GM23338 (cell line): Measurements from ENCODE around the gene GART.

ENCODE experiments used
- CREB1 ChIP-seq: fragments of 250-450 bp; sonication (Bioruptor Pico); IDR thresholded peaks from 2 replicates; pipeline ENCODE4 v1.5.0; 2020; ENCODE audit warnings: low read depth, mild to moderate bottlenecking, moderate library complexity
- CTCF ChIP-seq, 2 experiments: fragments of 200-600 bp in 1 of 2; sonication (generic) in 1 of 2; conservative IDR thresholded peaks; 2 replicates each; pipeline versions ENCODE4 v1.5.1 to v1.6.1; 2016 to 2017; ENCODE audit warnings: antibody characterized with exemption in 2 of 2, low read depth in 2 of 2, mild to moderate bottlenecking in 2 of 2, moderate library complexity in 1 of 2
- POLR2AphosphoS5 ChIP-seq: IDR thresholded peaks from 2 replicates; pipeline ENCODE4 v1.6.1; 2016; ENCODE audit warnings: antibody characterized with exemption, low read depth
- TF ChIP-seq, protein P1 (sequence below): IDR thresholded peaks from one replicate; pipeline ENCODE4 v1.6.1; 2018; ENCODE audit warnings: antibody characterized with exemption; ENCODE audit not compliant: unreplicated experiment

GRCh38 chr21:33586927-33587326, 45.0 kb upstream of the GART start:
- TF ChIP-seq, protein P1, sequence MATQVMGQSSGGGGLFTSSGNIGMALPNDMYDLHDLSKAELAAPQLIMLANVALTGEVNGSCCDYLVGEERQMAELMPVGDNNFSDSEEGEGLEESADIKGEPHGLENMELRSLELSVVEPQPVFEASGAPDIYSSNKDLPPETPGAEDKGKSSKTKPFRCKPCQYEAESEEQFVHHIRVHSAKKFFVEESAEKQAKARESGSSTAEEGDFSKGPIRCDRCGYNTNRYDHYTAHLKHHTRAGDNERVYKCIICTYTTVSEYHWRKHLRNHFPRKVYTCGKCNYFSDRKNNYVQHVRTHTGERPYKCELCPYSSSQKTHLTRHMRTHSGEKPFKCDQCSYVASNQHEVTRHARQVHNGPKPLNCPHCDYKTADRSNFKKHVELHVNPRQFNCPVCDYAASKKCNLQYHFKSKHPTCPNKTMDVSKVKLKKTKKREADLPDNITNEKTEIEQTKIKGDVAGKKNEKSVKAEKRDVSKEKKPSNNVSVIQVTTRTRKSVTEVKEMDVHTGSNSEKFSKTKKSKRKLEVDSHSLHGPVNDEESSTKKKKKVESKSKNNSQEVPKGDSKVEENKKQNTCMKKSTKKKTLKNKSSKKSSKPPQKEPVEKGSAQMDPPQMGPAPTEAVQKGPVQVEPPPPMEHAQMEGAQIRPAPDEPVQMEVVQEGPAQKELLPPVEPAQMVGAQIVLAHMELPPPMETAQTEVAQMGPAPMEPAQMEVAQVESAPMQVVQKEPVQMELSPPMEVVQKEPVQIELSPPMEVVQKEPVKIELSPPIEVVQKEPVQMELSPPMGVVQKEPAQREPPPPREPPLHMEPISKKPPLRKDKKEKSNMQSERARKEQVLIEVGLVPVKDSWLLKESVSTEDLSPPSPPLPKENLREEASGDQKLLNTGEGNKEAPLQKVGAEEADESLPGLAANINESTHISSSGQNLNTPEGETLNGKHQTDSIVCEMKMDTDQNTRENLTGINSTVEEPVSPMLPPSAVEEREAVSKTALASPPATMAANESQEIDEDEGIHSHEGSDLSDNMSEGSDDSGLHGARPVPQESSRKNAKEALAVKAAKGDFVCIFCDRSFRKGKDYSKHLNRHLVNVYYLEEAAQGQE, result no peak
- TF ChIP-seq POLR2AphosphoS5 (no peak), CTCF (conservative IDR thresholded peaks at IDR 0.05; ENCODE audit: low read depth in 2 of 2) (no peak), CREB1 (no peak)
